OCI-LY3 (cell line): ENCODE data around the gene C2orf76.

Experiments used
- EZH2phosphoT487 ChIP-seq: fragments of 200-600 bp; shearing (Covaris generic); IDR thresholded peaks from 2 replicates; pipeline ENCODE4 v1.6.1; 2018; ENCODE audit warnings: antibody characterized with exemption, mixed run types, low read depth
- TF ChIP-seq, protein P1 (sequence below): fragments of 200-600, 300-600 bp; sonication (generic); IDR thresholded peaks from 2 replicates; pipeline ENCODE4 v1.5.1; 2014; ENCODE audit warnings: antibody characterized with exemption, low read length, low read depth

DNA sequence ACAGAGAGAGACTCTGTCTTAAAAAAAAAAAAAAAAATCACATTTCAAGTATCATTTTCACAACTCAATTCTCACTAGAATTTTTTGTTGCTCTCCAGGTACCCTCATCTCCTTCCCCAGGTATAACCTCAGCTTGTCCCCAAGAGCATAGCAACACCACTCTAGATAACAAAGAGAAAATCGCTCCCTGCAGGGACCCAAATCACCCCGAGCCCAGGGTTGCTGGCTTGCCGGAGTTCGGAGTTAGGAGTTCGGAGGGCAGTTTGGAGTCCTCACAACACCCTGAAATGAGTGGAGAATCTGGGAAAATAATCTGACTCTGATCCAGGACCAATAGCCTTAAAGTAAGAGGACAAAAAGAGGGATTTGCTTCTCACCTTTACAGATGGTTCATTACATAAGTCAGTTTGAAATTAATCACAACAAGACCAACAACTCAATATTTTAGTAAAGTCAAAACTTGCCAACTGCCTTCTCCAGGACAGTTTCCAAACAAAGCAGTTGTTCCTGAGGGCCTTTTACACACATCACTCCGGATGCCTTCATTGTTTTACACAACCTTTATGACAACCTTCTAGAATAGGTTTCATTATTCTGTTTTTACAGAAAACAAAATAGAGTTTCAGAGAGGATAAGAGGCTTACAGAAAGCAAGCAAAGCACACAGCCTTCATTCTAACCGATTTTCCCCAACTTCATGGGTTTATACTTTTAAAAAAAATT is 59.1 kb downstream of the C2orf76 start:
- TF ChIP-seq, protein P1, sequence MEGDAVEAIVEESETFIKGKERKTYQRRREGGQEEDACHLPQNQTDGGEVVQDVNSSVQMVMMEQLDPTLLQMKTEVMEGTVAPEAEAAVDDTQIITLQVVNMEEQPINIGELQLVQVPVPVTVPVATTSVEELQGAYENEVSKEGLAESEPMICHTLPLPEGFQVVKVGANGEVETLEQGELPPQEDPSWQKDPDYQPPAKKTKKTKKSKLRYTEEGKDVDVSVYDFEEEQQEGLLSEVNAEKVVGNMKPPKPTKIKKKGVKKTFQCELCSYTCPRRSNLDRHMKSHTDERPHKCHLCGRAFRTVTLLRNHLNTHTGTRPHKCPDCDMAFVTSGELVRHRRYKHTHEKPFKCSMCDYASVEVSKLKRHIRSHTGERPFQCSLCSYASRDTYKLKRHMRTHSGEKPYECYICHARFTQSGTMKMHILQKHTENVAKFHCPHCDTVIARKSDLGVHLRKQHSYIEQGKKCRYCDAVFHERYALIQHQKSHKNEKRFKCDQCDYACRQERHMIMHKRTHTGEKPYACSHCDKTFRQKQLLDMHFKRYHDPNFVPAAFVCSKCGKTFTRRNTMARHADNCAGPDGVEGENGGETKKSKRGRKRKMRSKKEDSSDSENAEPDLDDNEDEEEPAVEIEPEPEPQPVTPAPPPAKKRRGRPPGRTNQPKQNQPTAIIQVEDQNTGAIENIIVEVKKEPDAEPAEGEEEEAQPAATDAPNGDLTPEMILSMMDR: no peak
- no peak for TF ChIP-seq EZH2phosphoT487
